Neuronal stem cell (in vitro differentiated cells): Measurements from ENCODE around the gene NFE2L3.
"Not testable (repeated sequence)": the region's sequence is repeated elsewhere in the genome, so short reads cannot be mapped to it uniquely, and the experiment has no call there.

ENCODE experiments used
- DNase-seq: peaks from one replicate; pipeline ENCODE4 v3.0.0-alpha.2; 2013; ENCODE audit warnings: low spot score
- H2AFZ ChIP-seq: one replicate; pipeline ENCODE4 v1.6.1; 2013; ENCODE audit warnings: mild to moderate bottlenecking, low read length, inconsistent platforms
- H2AK5ac ChIP-seq: 2 replicates; pipeline ENCODE4 v1.6.1; 2013; ENCODE audit warnings: low read depth, mild to moderate bottlenecking, inconsistent platforms, low read length, moderate library complexity, mixed read lengths
- H2BK120ac ChIP-seq: 2 replicates; pipeline ENCODE4 v1.6.1; 2013; ENCODE audit warnings: low read depth, mild to moderate bottlenecking, inconsistent platforms, low read length, moderate library complexity, mixed read lengths
- H2BK12ac ChIP-seq: one replicate; pipeline ENCODE4 v1.6.1; 2013; ENCODE audit warnings: low read length, inconsistent platforms
- H2BK15ac ChIP-seq: 2 replicates; pipeline ENCODE4 v1.6.1; 2013; ENCODE audit warnings: mild to moderate bottlenecking, low read length, inconsistent platforms, mixed read lengths
- H2BK5ac ChIP-seq: one replicate; pipeline ENCODE4 v1.6.1; 2013; ENCODE audit warnings: inconsistent platforms, mild to moderate bottlenecking, low read length, moderate library complexity
- H3K14ac ChIP-seq: one replicate; pipeline ENCODE4 v1.6.1; 2013; ENCODE audit warnings: low read length, inconsistent platforms
- H3K18ac ChIP-seq: 2 replicates; pipeline ENCODE4 v1.6.1; 2013; ENCODE audit warnings: low read length, inconsistent platforms
- H3K23ac ChIP-seq: 2 replicates; pipeline ENCODE4 v1.6.1; 2013; ENCODE audit warnings: low read depth, mild to moderate bottlenecking, mixed read lengths, low read length, inconsistent platforms; ENCODE audit not compliant: poor library complexity
- H3K27ac ChIP-seq: replicated peaks from 3 replicates; pipeline ENCODE4 v1.5.1; 2013; ENCODE audit warnings: low read length, inconsistent platforms
- H3K27me3 ChIP-seq, 3 experiments: 2 replicates each; pipeline ENCODE4 v1.6.1; 2013; ENCODE audit warnings: low read length in 3 of 3, mild to moderate bottlenecking in 2 of 3, inconsistent platforms in 1 of 3, low read depth in 1 of 3, mixed read lengths in 1 of 3, moderate library complexity in 1 of 3; ENCODE audit not compliant: control insufficient read depth in 3 of 3, insufficient read depth in 3 of 3
- H3K36me3 ChIP-seq, 2 donors: replicated peaks in 1 of 2; 2 replicates each; pipeline ENCODE4 v1.6.1; 2013; ENCODE audit warnings: low read length in 2 of 2; ENCODE audit not compliant: control insufficient read depth in 2 of 2, insufficient read depth in 2 of 2
- H3K4ac ChIP-seq: 2 replicates; pipeline ENCODE4 v1.6.1; 2013; ENCODE audit warnings: inconsistent platforms, mild to moderate bottlenecking, low read length, moderate library complexity
- H3K4me1 ChIP-seq, 2 donors: 1 replicate in 1 of 2; 2 replicates in 1 of 2; pipeline ENCODE4 v1.6.1; 2013; ENCODE audit warnings: low read length in 2 of 2, low read depth in 1 of 2; ENCODE audit not compliant: control insufficient read depth in 2 of 2, insufficient read depth in 1 of 2
- H3K4me2 ChIP-seq: one replicate; pipeline ENCODE4 v1.6.1; 2013; ENCODE audit warnings: mild to moderate bottlenecking, low read length, inconsistent platforms; ENCODE audit not compliant: insufficient read depth, poor library complexity, severe bottlenecking
- H3K4me3 ChIP-seq, 2 donors: 2 replicates each; pipeline ENCODE4 v1.5.1; 2013; ENCODE audit warnings: low read length in 2 of 2, mild to moderate bottlenecking in 2 of 2, inconsistent platforms in 1 of 2, moderate library complexity in 1 of 2
- H3K79me1 ChIP-seq: one replicate; pipeline ENCODE4 v1.6.1; 2013; ENCODE audit warnings: low read depth, mild to moderate bottlenecking, inconsistent platforms, low read length, moderate library complexity
- H3K9ac ChIP-seq: one replicate; pipeline ENCODE4 v1.6.1; 2013; ENCODE audit warnings: mild to moderate bottlenecking, low read depth, low read length, inconsistent platforms; ENCODE audit not compliant: poor library complexity
- H3K9me3 ChIP-seq, 2 donors: replicated peaks in 1 of 2; 2 replicates each; pipeline versions ENCODE3 to v1.6.1; 2013; ENCODE audit warnings: low read length in 2 of 2, mild to moderate bottlenecking in 2 of 2, inconsistent platforms in 1 of 2, low read depth in 1 of 2, mixed read lengths in 1 of 2, moderate library complexity in 1 of 2; ENCODE audit not compliant: control insufficient read depth in 2 of 2, insufficient read depth in 1 of 2
- H4K8ac ChIP-seq: one replicate; pipeline ENCODE4 v1.6.1; 2013; ENCODE audit warnings: low read depth, mild to moderate bottlenecking, inconsistent platforms, low read length, moderate library complexity
- H4K91ac ChIP-seq: one replicate; pipeline ENCODE4 v1.6.1; 2013; ENCODE audit warnings: low read length, low read depth, mild to moderate bottlenecking, inconsistent platforms; ENCODE audit not compliant: poor library complexity
- WGBS, 2 donors: extraction: QIAGEN DNeasy Blood & Tissue Kit; methylation state at CpG; one replicate each; pipeline ENCODE4 v1.1.7; 2013; ENCODE audit warnings: missing lambda C conversion rate in 2 of 2, mixed read lengths in 1 of 2; ENCODE audit not compliant: insufficient read length in 2 of 2, insufficient replicate concordance in 1 of 2; ENCODE audit errors: extremely low coverage in 2 of 2; 5-methylcytosine and 5-hydroxymethylcytosine counted together

Gene NFE2L3

DNA sequence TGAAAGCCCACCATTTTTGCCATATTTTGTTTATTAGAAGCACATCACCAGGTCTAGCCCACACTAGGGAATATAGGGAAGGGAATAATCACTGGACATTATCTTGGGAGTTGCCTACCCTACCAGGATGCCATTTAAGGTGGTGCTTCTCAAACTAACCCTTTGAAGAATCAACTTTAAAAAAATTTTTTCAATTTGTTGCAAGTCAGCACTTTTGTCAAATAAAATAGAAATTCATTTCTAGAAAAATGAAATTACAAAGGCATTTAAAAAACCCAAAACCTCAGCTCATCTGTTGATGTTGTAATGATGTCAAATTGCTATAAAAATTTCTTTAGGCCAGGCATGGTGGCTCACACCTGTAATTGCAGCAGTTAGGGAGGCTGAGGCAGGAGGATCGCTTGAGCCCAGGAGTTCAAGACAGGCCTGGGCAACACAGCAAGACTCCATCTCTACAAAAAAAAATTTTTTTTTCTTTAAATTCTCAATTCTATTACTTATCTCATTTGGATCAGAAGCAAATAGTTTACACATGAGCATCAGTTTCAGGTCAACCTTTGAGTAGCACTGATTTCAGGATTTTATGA lies 2.5 kb upstream of the NFE2L3 start:
- Histone ChIP-seq H3K79me1 (no peaks in the 10 kb centered on the region), H2BK15ac (no peak overlapping the region), H2AFZ (no peak overlapping the region), H3K36me3 (no peaks in the 10 kb centered on the region), H3K27me3 (peaks cover 9 to 53% (median 27%) of the 10 kb centered on the region in 3 experiments), H2AK5ac (no peak overlapping the region), H3K9me3 (peaks cover 5 to 6% of the 10 kb centered on the region in 2 donors), H3K23ac (no peak overlapping the region), H3K9ac (no peak overlapping the region), H3K18ac (no peak overlapping the region), H3K4me2 (no peak overlapping the region), H3K4me3 (no peak overlapping the region), H3K4ac (no peak overlapping the region), H4K8ac (no peak overlapping the region), H3K27ac (no peak overlapping the region), H2BK12ac (no peak overlapping the region), H4K91ac (no peak overlapping the region), H3K14ac (no peak overlapping the region), H2BK5ac (no peak overlapping the region), H2BK120ac (no peak overlapping the region), H3K4me1 (peaks cover 0 to 9% of the 10 kb centered on the region in 2 donors)
- no peak for DNase-seq
- no CpG with 5 or more reads among the region's 1 CpG for WGBS, 2 donors

DNA sequence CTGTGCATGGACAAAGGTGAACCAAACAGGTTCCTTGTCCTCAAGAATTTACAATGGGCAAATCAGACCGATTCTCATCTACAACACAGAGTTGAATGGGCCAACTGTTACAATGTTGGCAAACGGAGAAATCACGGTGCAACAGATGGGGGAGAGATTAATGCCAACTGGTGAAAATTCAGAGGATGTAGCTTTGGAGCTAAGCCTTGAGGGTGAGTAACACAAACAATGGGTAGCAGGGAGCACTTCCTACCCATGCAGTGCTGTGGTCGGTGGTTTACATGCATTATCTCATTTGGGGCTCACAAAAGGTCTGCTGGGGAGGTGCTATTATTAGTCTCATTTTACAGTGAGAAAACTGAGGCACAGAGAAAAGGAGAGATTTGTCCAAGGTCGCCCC lies 902 bp upstream of the NFE2L3 start:
- Histone ChIP-seq H3K14ac (no peak overlapping the region), H3K9me3 (peaks cover 5 to 8% of the 10 kb centered on the region in 2 donors), H3K79me1 (no peaks in the 10 kb centered on the region), H3K27ac (no peak overlapping the region), H3K4me3 (no peak overlapping the region), H3K27me3 (peaks cover 9 to 57% (median 28%) of the 10 kb centered on the region in 3 experiments), H3K4me1 (peaks cover 0 to 11% of the 10 kb centered on the region in 2 donors), H4K91ac (no peak overlapping the region), H2BK12ac (no peak overlapping the region), H2AK5ac (no peak overlapping the region), H3K4ac (no peak overlapping the region), H4K8ac (no peak overlapping the region), H2BK5ac (no peak overlapping the region), H3K23ac (no peak overlapping the region), H2AFZ (no peak overlapping the region), H3K18ac (no peak overlapping the region), H3K9ac (no peak overlapping the region), H3K36me3 (no peaks in the 10 kb centered on the region), H2BK15ac (no peak overlapping the region), H2BK120ac (no peak overlapping the region), H3K4me2 (no peak overlapping the region)
- no peak for DNase-seq
- WGBS, 2 donors: no CpG with 5 or more reads among the region's 5 CpGs

DNA sequence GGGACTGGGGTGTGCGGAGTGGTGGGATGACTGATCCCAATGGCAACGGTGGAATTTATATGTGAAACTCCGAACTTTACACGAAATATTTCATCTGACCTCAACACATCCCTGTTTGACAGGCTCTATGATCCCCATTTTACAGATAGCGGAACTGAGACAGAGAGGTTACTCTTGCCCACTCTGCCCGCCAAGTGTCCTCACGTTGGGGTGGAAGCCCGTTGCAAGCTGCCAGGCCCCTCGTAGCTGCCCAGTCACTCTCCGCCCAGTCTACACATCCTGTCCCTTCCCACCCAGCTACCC lies 397 bp upstream of the NFE2L3 start:
- WGBS, 2 donors: no CpG with 5 or more reads among the region's 10 CpGs

DNA sequence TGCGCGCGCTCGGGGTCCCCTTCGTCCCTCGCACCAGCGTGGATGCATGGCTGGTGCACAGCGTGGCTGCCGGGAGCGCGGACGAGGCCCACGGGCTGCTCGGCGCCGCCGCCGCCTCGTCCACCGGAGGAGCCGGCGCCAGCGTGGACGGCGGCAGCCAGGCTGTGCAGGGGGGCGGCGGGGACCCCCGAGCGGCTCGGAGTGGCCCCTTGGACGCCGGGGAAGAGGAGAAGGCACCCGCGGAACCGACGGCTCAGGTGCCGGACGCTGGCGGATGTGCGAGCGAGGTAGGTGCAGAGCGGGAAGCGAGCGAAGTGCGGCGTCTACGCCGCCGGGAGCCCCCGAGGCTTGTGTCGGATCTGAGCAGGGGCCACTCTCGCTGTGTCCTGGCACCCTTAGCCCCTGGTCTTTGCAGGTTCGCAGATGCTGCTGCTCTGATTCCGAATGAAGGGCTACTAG lies 813 bp downstream of the NFE2L3 start:
- H3K4me1 ChIP-seq: peaks cover 0 to 11% of the 10 kb centered on the region in 2 donors
- H4K8ac ChIP-seq, H2BK5ac ChIP-seq, H3K14ac ChIP-seq, H3K36me3 ChIP-seq, H2BK12ac ChIP-seq, H3K4ac ChIP-seq, H2AK5ac ChIP-seq, H2BK120ac ChIP-seq, H3K27ac ChIP-seq, DNase-seq, H4K91ac ChIP-seq, H3K79me1 ChIP-seq, H3K9me3 ChIP-seq: not testable (repeated sequence)
- peak overlapping the region; percentile 12 for H3K23ac ChIP-seq
- H3K4me3 ChIP-seq: peak overlapping the region; percentile 48 to 88
- H3K4me2 ChIP-seq: peak overlapping the region; percentile 95
- H3K18ac ChIP-seq: peak overlapping the region; percentile 52
- H3K9ac ChIP-seq: peak overlapping the region; percentile 34
- peaks cover 9 to 57% (median 28%) of the 10 kb centered on the region in 3 experiments for H3K27me3 ChIP-seq
- H2AFZ ChIP-seq: peak overlapping the region; percentile 95
- no CpG with 5 or more reads among the region's 54 CpGs for WGBS, 2 donors
- H2BK15ac ChIP-seq: peak overlapping the region; percentile 31

More for the DNA sequence above, 397 bp upstream of the NFE2L3 start:
- H3K4ac ChIP-seq: no peak overlapping the region
- H3K79me1 ChIP-seq: no peaks in the 10 kb centered on the region
- no peaks in the 10 kb centered on the region for H3K36me3 ChIP-seq
- H3K27me3 ChIP-seq: peaks cover 9 to 57% (median 28%) of the 10 kb centered on the region in 3 experiments
- peak overlapping the region; percentile 48 to 72 for H3K4me3 ChIP-seq
- peak overlapping the region; percentile 95 for H3K4me2 ChIP-seq
- peak overlapping the region; percentile 95 for H2AFZ ChIP-seq
- H2BK15ac ChIP-seq: peak overlapping the region; percentile 23
- H3K14ac ChIP-seq: no peak overlapping the region
- peak overlapping the region; percentile 82 for H3K18ac ChIP-seq
- no peak overlapping the region for H3K9ac ChIP-seq
- no peak overlapping the region for H3K27ac ChIP-seq
- peak overlapping the region; percentile 19 for H4K91ac ChIP-seq
- peaks cover 5 to 8% of the 10 kb centered on the region in 2 donors for H3K9me3 ChIP-seq
- no peak overlapping the region for H2AK5ac ChIP-seq
- DNase-seq: no peak
- no peak overlapping the region for H2BK120ac ChIP-seq
- peaks cover 0 to 11% of the 10 kb centered on the region in 2 donors for H3K4me1 ChIP-seq
- H4K8ac ChIP-seq: no peak overlapping the region
- peak overlapping the region; percentile 12 for H3K23ac ChIP-seq
- no peak overlapping the region for H2BK5ac ChIP-seq
- H2BK12ac ChIP-seq: no peak overlapping the region
